GM12878 (cell line): ENCODE measurements around the gene KAT2B. TPM values are rescaled to one million over a fixed set of nuclear protein-coding genes. Genes with fewer than 3 reads are reported as not detected.
A peak's percentile ranks its signal among the peaks of the same experiment; 100 is the strongest.

Source experiments
- ATF7 ChIP-seq: fragments of 450-650 bp; IDR thresholded peaks from 2 replicates; pipeline ENCODE4 v1.6.1; 2016; ENCODE audit warnings: low read depth, mild to moderate bottlenecking
- EP300 ChIP-seq, 2 experiments: fragments of 150-350 bp in 1 of 2; IDR thresholded peaks; 2 replicates each; pipeline ENCODE4 v1.6.1; 2011 to 2012; ENCODE audit warnings: low read depth in 2 of 2, low read length in 2 of 2, borderline replicate concordance in 1 of 2, improper control_type of control experiment in 1 of 2, inconsistent platforms in 1 of 2; ENCODE audit not compliant: control insufficient read depth in 1 of 2
- EZH2 ChIP-seq: IDR thresholded peaks from 2 replicates; pipeline ENCODE4 v1.6.1; 2012; ENCODE audit warnings: low read depth, mild to moderate bottlenecking, control low read depth, inconsistent platforms, low read length, borderline replicate concordance; ENCODE audit not compliant: control insufficient read depth
- HDGF ChIP-seq: fragments of 450-650 bp; IDR thresholded peaks from 2 replicates; pipeline ENCODE4 v1.6.1; 2016; ENCODE audit warnings: antibody characterized with exemption
- IKZF2 ChIP-seq, 2 experiments: fragments of 450-650 bp; IDR thresholded peaks; 2 replicates each; pipeline ENCODE4 v1.6.1; 2017; ENCODE audit warnings: mild to moderate bottlenecking in 2 of 2, moderate library complexity in 2 of 2
- JUND ChIP-seq: IDR thresholded peaks from 2 replicates; pipeline ENCODE4 v1.6.1; 2012; ENCODE audit warnings: low read depth, mild to moderate bottlenecking, low read length, improper control_type of control experiment, moderate library complexity
- MEF2A ChIP-seq: IDR thresholded peaks from 2 replicates; pipeline ENCODE4 v1.6.1; 2011; ENCODE audit warnings: low read depth, mild to moderate bottlenecking, low read length, moderate library complexity; ENCODE audit not compliant: insufficient read depth
- MYB ChIP-seq: fragments of 150-350 bp; IDR thresholded peaks from 2 replicates; pipeline ENCODE4 v1.6.1; 2014; ENCODE audit warnings: mild to moderate bottlenecking, low read depth, low read length, borderline replicate concordance
- NFIC ChIP-seq: IDR thresholded peaks from 2 replicates; pipeline ENCODE4 v1.6.1; 2012; ENCODE audit warnings: low read depth, mild to moderate bottlenecking, inconsistent platforms, low read length, moderate library complexity
- POU2F2 ChIP-seq: IDR thresholded peaks from 3 replicates; pipeline ENCODE4 v1.6.1; 2011; ENCODE audit warnings: low read depth, mild to moderate bottlenecking, low read length, borderline replicate concordance
- RCOR1 ChIP-seq: conservative IDR thresholded peaks from 2 replicates; pipeline ENCODE4 v1.6.1; 2012; ENCODE audit warnings: low read depth, low read length, improper control_type of control experiment
- SMC3 ChIP-seq: IDR thresholded peaks from 2 replicates; pipeline ENCODE4 v1.6.1; 2011; ENCODE audit warnings: low read length, improper control_type of control experiment, borderline replicate concordance
- STAT1 ChIP-seq: fragments of 450-650 bp; conservative IDR thresholded peaks from 2 replicates; pipeline ENCODE4 v1.6.1; 2014; ENCODE audit warnings: antibody characterized with exemption, mild to moderate bottlenecking
- SUZ12 ChIP-seq: fragments of 200-600 bp; sonication (generic); IDR thresholded peaks from one replicate; pipeline ENCODE4 v1.6.1; 2018; ENCODE audit warnings: antibody characterized with exemption, mild to moderate bottlenecking; ENCODE audit not compliant: unreplicated experiment
- TAF1 ChIP-seq: IDR thresholded peaks from 2 replicates; pipeline ENCODE4 v1.6.1; 2011; ENCODE audit warnings: mild to moderate bottlenecking, low read depth, low read length, borderline replicate concordance
- TBL1XR1 ChIP-seq: IDR thresholded peaks from 2 replicates; pipeline ENCODE4 v1.6.1; 2012; ENCODE audit warnings: low read depth, low read length, improper control_type of control experiment
- TCF7 ChIP-seq: IDR thresholded peaks from 2 replicates; pipeline ENCODE4 v1.6.1; 2014; ENCODE audit warnings: antibody characterized with exemption, borderline replicate concordance
- YY1 ChIP-seq: IDR thresholded peaks from 2 replicates; pipeline ENCODE4 v1.6.1; 2011; ENCODE audit warnings: low read depth, mild to moderate bottlenecking, low read length
- ZNF274 ChIP-seq: IDR thresholded peaks from one replicate; pipeline ENCODE4 v1.8.0; 2011; ENCODE audit not compliant: insufficient read length, insufficient read depth
- ZNF622 ChIP-seq: fragments of 450-650 bp; IDR thresholded peaks from 2 replicates; pipeline ENCODE4 v1.6.1; 2017; ENCODE audit warnings: mild to moderate bottlenecking, inconsistent platforms
- ZZZ3 ChIP-seq: IDR thresholded peaks from 2 replicates; pipeline ENCODE4 v1.6.1; 2011; ENCODE audit warnings: low read depth; ENCODE audit not compliant: control insufficient read depth, insufficient read length
- polyA plus RNA-seq, 11 experiments: library from polyadenylated mRNA; depleted of rRNA in 4 of 11; unstranded in 6 of 11; stranded (reverse) in 5 of 11; fragments of >200 nt; fragmentation: Nextera tagmentation in 4 of 11; fragmentation: Illumina TruSeq in 1 of 11; extraction: Ambion mirVana in 4 of 11; extraction: Trizol in 1 of 11; gene quantifications; 1 replicate in 1 of 11; 2 replicates in 10 of 11; pipeline versions ENCODE4 v1.2.1 to v1.2.3, GENCODE V29; 2011 to 2016; ENCODE audit warnings: inconsistent platforms in 2 of 11, missing spikeins in 2 of 11, low read depth in 1 of 11
- total RNA-seq, 4 experiments: library from RNA; depleted of rRNA in 3 of 4; stranded (reverse); fragments of >200 nt in 3 of 4; fragmentation: Illumina TruSeq in 1 of 4; extraction: Trizol in 1 of 4; gene quantifications; 2 replicates each; pipeline versions ENCODE4 v1.2.1 to v1.2.3, GENCODE V29; 2013 to 2021
- TF ChIP-seq, protein P1 (sequence below): IDR thresholded peaks from 2 replicates; pipeline ENCODE4 v1.6.1; 2011; ENCODE audit warnings: low read depth, mild to moderate bottlenecking, low read length, moderate library complexity, borderline replicate concordance; ENCODE audit errors: extremely low read depth
- TF ChIP-seq, protein P2 (sequence below): fragments of 450-650 bp; formaldehyde crosslinking; IDR thresholded peaks from 2 replicates; pipeline ENCODE4 v1.4.0; 2020; ENCODE audit warnings: mild to moderate bottlenecking, moderate library complexity
- TF ChIP-seq, protein P3 (sequence below): fragments of 450-650 bp; IDR thresholded peaks from 2 replicates; pipeline ENCODE4 v1.6.1; 2014; ENCODE audit warnings: mild to moderate bottlenecking

Gene KAT2B
- total and polyA plus RNA-seq, 10 of the 15 experiments (the other 5 are each of a cell fraction or from before 2014, with no cell fraction given) = 2.9 to 15.2 (median 10.2) TPM

DNA sequence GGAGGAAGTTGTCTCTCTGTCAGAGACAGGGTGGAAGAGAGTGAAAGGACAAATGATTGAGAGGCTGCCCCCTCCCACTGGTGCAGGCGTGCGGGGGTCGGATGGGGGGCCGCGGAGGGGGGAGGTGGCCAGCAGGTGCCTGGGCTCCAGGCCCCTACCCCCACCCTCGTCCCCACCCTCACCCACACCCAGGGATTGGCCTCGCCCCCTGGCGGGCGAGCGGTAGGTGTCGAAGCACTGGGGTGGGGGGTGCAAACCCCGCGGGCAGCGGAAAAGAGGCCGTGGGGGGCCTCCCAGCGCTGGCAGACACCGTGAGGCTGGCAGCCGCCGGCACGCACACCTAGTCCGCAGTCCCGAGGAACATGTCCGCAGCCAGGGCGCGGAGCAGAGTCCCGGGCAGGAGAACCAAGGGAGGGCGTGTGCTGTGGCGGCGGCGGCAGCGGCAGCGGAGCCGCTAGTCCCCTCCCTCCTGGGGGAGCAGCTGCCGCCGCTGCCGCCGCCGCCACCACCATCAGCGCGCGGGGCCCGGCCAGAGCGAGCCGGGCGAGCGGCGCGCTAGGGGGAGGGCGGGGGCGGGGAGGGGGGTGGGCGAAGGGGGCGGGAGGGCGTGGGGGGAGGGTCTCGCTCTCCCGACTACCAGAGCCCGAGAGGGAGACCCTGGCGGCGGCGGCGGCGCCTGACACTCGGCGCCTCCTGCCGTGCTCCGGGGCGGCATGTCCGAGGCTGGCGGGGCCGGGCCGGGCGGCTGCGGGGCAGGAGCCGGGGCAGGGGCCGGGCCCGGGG, at the start of gene KAT2B (continued):
- TF ChIP-seq, protein P1, sequence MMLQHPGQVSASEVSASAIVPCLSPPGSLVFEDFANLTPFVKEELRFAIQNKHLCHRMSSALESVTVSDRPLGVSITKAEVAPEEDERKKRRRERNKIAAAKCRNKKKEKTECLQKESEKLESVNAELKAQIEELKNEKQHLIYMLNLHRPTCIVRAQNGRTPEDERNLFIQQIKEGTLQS = no peak
- TF ChIP-seq TBL1XR1 = no peak
- no peak for TF ChIP-seq ZNF274
- no peak for TF ChIP-seq EP300 (IDR thresholded peaks at IDR 0.05; ENCODE audit: borderline replicate concordance in 1 of 2, control insufficient read depth in 1 of 2, low read depth in 2 of 2, low read length in 2 of 2)
- no peak for TF ChIP-seq MEF2A
- TF ChIP-seq HDGF = 0 out of 2 replicates have a peak, but pooled peaks have one; percentile 64
- TF ChIP-seq YY1 = peak; percentile 64; the same call in 1 of the 2 replicates
- TF ChIP-seq RCOR1 = 0 out of 2 replicates have a peak, but pooled peaks have one; percentile 25
- TF ChIP-seq TAF1 = no peak
- no peak for TF ChIP-seq ATF7
- peak; percentile 24 to 63; a peak in 2 of 4 replicates for TF ChIP-seq IKZF2 (IDR thresholded peaks at IDR 0.05)
- no peak for TF ChIP-seq ZZZ3
- TF ChIP-seq JUND = no peak
- no peak for TF ChIP-seq TCF7
- TF ChIP-seq SUZ12 = no peak
- TF ChIP-seq NFIC = no peak
- TF ChIP-seq, protein P2, sequence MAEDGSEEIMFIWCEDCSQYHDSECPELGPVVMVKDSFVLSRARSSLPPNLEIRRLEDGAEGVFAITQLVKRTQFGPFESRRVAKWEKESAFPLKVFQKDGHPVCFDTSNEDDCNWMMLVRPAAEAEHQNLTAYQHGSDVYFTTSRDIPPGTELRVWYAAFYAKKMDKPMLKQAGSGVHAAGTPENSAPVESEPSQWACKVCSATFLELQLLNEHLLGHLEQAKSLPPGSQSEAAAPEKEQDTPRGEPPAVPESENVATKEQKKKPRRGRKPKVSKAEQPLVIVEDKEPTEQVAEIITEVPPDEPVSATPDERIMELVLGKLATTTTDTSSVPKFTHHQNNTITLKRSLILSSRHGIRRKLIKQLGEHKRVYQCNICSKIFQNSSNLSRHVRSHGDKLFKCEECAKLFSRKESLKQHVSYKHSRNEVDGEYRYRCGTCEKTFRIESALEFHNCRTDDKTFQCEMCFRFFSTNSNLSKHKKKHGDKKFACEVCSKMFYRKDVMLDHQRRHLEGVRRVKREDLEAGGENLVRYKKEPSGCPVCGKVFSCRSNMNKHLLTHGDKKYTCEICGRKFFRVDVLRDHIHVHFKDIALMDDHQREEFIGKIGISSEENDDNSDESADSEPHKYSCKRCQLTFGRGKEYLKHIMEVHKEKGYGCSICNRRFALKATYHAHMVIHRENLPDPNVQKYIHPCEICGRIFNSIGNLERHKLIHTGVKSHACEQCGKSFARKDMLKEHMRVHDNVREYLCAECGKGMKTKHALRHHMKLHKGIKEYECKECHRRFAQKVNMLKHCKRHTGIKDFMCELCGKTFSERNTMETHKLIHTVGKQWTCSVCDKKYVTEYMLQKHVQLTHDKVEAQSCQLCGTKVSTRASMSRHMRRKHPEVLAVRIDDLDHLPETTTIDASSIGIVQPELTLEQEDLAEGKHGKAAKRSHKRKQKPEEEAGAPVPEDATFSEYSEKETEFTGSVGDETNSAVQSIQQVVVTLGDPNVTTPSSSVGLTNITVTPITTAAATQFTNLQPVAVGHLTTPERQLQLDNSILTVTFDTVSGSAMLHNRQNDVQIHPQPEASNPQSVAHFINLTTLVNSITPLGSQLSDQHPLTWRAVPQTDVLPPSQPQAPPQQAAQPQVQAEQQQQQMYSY (CRISPR knock-in tag) = no peak
- TF ChIP-seq, protein P3, sequence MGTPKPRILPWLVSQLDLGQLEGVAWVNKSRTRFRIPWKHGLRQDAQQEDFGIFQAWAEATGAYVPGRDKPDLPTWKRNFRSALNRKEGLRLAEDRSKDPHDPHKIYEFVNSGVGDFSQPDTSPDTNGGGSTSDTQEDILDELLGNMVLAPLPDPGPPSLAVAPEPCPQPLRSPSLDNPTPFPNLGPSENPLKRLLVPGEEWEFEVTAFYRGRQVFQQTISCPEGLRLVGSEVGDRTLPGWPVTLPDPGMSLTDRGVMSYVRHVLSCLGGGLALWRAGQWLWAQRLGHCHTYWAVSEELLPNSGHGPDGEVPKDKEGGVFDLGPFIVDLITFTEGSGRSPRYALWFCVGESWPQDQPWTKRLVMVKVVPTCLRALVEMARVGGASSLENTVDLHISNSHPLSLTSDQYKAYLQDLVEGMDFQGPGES = no peak
- TF ChIP-seq EZH2 = no peak
- peak; percentile 31 for TF ChIP-seq SMC3
- peak; percentile 75; the same call in 1 of the 2 replicates for TF ChIP-seq STAT1
- no peak for TF ChIP-seq MYB
- TF ChIP-seq ZNF622 = no peak
- TF ChIP-seq POU2F2 = no peak
